GM21447 (cell line): ENCODE measurements around the gene TMEM163.
A peak's percentile ranks its signal among the peaks of the same experiment; 100 is the strongest.
"Not testable (repeated sequence)": the region's sequence is repeated elsewhere in the genome, so short reads cannot be mapped to it uniquely, and the experiment has no call there.

ENCODE experiments used
- ATAC-seq: cut with Tn5 transposase; IDR thresholded peaks from one replicate; pipeline ENCODE4 v1.9.1; 2021; ENCODE audit not compliant: unreplicated experiment

TMEM163 gene

DNA sequence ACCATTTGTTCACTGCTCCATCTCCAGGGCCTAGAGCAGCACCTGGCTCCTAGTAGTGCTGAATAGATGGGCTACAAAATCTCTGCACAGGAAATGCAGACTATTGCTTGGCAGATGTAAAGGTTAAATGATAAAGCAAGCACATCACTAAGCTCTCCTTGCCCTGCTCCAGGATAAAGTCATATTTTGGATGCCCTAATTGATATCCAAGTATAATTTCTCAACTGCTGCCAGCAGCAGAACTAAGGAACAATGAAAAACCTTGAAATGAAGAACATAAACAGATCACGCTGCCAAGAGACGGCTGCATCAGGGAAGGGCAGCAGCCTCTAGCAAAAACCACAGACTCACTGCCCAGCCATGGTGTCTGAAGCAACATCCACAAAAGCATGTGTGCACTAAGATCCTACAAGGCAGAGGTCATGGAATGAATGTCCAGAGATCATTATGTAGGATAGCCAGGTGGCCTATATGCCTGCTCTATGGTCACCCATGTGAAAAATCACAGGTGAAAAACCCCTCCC lies 134.7 kb downstream of the TMEM163 start:
- ATAC-seq = no peak

DNA sequence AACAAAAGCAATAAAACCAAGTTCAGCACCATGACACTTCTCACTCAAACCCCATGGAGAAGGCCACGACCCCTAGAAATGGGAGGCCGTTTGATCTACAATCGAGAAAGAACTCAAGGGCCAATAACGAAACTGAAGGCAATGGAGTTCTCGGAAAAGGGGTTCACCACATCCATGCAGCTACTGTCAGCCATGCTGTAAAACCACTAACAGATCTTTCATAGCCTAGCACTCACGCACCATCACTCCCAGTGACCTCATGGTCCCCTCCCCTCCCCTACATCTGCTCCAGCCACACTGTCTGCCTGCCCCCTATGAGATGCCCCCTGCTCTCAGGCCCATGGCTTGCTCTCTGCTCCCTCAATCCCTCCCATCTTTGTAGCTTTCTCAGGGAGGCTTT lies 135.3 kb downstream of the TMEM163 start:
- no peak for ATAC-seq

DNA sequence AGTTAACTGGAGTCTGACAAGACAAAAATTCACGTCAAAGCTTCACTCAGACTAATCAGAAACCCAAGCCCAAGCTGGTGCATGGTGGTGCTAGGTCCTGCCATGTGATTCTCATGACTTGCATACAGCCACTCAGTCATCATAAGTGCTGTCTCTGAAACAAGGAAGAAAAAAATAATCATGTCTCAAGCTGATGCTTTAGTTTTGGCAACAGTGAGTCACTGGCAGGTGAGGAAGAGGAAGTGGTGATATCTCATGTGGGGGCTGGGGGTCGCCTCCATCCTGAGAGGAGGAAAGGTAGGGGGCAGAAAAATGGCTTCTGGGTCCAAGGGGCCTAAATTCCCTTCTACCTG lies 136.3 kb downstream of the TMEM163 start:
- ATAC-seq = no peak

DNA sequence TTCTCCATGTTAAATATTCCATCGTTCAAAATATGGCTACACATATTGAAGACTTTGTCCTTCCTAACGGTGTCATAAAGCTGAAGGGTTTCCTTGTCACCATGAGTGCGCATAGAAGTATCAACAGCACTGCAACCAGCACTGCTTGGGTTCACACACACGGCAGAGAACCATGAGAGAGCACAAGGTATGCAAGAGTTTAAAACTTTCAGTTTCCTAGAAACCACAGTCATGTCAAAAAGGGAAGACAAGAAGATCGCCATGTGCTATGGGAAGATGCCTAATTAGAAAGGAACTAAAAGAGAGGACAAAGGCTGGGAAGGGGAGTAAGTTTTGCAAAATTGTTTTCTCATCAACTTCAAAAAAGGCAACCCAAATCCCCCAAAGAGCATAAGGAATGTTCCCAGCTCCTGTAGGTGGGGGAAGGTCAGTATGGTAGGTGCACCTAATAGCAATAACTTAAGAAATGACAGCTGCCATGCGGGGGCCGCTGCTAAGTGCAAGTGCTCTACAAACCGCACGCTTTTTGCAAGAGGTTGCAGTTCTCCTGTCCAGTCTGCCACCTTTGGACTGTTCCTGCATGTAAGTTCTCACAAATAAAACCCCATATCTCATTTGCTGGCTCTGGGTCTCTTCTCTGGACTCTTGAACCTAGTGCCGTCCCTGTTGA lies 136.8 kb downstream of the TMEM163 start:
- peak; percentile 79 for ATAC-seq

DNA sequence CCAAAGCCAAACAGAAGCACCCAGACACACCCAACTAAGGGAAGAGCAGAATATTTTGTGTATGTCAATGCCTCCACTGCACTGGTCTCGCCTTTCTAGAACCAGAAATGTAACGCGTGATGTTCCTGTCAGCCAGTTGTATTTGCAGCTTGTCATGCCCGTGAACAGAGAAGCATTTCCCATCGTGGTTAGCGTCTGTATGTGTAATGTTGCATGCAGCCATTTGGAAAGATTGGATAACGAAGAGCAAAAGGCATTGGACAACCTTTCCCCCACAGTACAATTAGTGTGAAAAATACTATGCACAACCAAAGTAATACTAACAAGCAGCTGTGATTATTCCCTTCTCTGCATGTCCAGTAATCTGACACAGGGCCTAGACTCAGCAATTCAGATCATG lies 140.5 kb downstream of the TMEM163 start:
- no peak for ATAC-seq

DNA sequence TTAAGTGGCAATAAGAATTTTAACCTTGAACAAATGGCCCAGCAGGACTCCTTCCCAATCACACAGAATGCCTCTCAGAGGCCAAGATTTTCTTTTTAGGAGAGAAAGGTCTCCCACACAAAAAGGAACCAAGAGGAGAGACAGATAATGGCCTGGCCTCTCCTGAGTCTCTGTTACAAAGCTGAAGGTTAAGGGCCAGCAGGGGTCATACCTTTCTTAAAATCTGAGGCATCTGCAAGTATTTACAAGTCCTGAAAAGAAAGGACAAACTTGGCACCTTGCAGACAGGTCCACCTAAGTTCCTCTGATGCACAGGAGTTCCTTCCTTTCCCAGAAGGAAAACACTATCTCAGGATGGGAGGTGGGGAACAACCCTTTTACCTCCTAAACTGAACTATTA lies 142.3 kb downstream of the TMEM163 start:
- ATAC-seq = no peak

DNA sequence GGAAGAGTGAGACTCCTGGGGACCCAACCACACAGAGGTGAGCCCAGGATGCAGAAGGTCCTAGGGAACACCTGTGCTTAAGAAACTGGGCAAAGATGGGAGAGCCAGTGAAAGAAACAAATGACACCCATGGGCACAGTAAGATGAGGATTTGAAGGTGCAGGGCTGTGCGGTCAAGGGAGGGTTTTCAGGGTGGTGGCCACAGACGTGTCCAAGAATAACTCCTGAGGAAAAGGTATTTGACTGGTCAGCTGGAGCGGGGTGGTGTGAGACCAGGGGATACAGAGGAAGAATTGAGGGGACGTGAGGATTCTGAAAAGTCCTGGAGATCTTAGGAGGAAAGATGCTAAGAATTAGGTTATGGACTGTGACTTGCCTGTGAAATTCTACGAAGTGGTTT lies 142.9 kb downstream of the TMEM163 start:
- no peak for ATAC-seq

DNA sequence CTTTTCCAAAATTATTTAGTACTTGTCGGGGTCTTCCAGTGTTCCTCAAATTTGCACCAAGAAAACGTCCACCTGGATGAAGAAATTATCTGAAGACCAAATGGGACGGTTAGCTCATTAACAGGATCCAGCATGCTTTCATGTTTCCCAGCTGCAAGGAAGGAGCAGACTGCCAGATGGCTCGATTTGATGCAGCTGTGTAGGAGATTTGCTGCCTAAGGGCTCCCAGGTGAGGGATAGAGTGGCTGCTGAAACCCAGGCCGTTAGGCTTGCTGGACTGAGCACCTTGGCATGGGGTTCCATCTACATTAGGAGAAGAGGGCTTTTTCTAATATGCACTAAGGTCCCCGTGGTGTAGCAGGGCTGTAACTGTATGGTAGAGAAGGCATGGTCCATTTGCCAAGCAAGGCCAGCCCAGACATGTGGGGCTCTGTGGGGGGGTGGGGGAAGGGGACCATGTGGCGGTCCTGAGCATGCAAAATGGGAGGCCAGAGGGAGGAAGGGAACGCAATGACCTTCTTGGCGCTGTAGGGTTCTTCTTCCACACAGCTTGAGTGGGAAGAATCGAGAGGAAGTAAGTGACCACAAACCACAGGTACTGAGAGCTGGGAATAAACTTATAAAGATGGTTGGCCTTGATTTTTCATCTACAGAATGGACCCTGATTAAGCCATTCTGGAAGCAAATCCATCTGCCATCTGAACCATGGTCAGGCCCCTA lies 144.0 kb downstream of the TMEM163 start:
- no peak for ATAC-seq

DNA sequence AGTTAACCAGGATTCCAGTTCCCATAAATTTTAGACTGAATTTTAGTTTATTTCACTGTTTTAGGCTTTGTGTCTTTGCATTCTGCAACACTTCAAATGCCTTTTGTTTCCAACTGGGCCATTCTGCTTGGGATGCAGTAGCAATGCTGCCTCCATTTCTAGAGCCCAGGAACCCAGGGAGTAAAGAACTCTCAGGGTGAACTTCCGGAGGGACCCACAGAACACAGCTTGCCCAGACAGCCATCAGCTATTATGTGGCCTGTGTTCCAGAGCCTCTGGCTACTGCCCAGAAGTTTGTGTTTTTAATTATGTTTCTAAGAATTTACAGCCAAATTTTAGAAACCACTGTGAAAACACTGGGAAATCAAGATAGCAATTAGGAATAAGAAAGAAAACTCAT lies 145.1 kb downstream of the TMEM163 start:
- no peak for ATAC-seq

DNA sequence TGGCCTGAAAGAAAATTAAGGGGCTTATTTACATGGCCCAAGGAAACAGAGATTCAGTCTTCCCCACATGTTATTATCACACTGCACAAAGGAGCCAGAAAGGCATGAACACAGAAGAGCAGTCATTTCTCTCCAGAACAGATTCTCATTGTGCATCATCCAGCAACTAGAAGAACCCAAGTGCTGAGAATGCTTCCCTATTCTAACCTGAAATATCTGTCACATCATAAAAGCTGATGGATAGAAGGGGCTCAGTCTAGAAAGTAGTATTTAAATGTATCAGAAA lies 145.8 kb downstream of the TMEM163 start:
- no peak for ATAC-seq

DNA sequence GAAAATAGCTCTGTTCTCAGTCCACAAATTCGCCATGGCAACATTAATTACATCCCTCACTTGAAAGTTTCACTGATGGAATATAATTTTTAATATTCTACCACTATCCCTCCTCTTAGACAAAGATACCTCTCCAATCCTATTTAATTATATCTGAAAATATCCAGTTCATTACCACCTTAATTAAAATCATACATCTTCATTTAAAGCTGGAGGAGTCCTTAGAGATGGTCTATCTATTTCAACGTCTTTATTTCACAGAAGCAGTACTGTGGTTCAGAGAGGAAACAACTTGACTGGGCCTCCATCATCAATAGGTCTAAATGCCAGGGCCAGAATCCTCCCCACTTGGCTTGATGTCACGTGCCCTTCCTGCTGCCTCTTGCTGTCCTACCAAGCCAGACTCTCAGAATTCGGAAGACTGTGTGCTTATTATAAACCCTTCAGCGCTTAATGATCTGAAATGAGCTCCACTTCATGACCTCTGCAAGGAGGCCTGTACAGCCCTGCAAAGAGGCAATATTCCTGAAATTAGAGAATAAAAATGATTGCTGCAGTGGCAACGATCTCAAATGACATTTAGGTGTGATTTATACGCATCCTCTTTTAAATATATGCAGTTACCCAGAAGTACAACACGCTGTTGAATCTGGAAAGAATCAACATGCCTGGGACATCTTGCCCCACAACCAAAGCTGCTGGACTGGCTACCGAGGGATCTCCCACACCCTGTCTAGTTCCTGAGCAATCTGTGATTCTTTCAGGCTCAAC lies 146.3 kb downstream of the TMEM163 start:
- no peak for ATAC-seq

DNA sequence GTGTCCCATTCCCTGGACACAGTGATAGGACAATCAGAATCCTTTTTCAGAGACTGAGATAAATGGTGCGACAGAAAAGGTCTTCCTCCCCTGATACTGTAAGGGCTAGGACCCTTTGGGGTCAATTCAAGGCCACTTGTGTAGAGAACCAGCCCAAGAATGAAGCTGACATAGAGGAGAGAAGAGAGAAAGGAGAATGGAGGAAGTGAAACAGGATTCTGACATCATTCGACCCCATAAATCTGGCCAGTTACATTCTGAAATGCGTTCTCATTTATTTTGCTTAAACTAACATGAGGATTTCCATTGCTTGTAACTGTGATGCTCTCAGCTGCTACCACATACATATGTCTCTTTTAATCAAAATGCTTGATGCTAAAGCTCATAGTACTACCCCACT lies 148.1 kb downstream of the TMEM163 start:
- ATAC-seq = no peak

DNA sequence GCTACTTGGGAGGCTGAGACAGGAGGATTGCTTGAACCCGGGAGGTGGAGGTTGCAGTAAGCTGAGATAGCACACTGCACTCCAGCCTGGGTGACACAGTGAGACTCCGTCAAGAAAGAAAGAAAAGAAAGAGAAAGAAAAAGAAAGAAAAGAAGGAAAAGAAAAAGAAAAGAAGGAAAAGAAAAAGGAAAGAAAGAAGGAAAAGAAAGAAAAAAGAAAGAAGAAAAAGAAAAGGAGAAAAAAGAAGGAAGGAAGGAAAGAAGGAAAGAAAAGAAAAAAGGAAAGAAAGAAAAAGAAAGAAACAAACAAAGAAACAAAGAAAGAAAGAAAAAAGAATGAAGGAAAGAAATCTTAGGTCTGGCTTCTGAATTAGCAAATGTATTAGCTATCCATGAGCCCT lies 150.4 kb downstream of the TMEM163 start:
- no peak for ATAC-seq

DNA sequence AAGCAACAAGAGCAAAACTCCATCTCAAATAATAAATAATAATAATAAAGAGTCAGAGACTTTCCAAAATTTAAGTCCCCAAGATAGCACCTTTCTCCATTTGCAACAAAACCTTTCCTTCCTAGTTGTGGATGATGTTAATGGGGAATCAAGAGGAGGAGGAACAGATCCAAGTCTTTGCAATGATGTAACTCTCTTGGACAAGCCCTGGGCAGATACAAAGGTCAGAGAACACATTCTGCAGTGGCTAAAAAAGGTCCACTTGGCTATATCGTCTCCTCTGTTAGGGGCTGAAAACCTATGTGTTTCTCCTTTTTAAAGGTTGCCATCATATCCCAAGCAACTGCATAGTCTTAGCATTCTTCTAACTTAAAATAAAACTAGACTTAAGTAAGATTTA lies 151.1 kb downstream of the TMEM163 start:
- ATAC-seq = no peak

DNA sequence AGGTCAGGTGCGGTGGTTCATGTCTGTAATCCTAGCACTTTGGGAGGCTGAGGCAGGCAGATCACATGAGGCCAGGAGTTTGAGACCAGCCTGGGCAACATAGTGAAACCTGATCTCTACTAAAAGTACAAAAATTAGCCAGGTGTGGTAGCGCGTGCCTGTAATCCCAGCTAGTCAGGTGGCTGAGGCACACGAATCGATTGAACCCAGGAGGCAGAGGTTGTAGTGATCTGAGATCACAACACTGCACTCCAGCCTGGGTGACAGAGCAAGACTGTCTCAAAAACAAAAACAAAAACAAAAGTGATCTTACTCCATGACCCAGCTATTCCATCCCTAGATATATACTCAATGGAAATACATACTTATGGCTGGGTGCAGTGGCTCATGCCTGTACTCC lies 153.8 kb downstream of the TMEM163 start:
- not testable (repeated sequence) for ATAC-seq

DNA sequence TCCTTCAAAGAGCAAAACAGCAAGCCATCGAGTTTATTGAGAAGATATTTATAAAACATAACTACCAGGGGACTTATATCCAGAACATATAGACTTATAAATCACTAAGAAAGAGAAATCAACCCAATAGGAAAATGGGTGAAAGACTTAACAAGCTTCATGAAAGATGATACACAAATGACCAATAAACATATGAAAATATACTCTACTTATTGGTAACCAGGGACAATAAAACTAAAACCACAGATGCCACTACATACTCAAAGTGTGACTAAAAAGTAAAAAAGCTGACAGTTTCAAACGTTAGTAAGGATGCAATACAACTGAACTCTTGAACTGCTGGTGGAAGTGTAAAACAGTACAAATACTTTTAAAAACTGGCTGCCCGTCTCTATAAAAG lies 154.3 kb downstream of the TMEM163 start:
- no peak for ATAC-seq

DNA sequence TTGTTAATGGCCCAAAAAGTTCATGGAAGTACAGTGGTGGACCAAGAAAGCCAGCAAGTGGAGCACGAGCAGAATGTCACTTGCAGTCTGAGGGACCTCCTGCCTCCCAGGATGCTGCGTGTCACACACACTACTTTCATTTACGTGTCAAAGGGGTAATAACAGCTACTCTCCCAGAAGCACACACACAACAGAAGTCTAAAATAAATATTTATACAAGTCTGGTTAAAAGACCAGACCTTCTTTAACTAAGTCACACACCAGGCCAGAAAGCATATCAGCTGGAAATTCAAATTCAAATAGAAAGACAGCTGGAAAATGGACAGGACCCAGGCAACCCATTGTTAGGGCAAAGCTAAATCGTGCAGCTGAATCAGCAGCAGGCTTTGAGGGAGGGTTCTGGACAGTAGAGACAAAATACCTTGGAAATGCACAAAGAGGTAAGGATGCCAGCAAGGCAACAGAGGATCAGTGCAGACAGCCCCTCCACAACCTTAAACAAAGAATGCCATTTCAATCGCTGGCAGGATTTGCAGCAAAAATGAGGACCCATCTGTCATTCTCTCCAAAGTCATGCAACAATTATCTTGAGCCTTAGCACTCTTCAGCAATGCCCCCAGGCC lies 160.5 kb downstream of the TMEM163 start:
- no peak for ATAC-seq

DNA sequence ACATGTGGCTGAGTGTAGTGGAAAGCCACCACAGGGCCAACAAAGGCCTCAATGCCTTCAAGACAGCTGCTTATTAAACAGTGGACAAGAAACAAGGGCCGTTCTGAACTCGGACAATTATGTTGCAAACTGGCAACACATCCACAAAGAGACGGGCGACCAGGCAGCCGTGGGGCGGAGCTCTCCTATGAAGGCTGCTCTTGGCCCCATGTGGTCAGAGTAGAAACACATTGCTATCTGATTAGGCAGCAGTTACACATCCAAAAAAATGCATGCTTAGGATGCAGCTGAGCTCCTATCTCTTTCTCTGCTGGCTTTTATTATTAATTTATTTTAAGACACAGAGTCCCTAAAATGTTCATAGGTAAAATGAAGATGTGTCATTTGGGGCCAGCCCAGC lies 163.4 kb downstream of the TMEM163 start:
- ATAC-seq = no peak

DNA sequence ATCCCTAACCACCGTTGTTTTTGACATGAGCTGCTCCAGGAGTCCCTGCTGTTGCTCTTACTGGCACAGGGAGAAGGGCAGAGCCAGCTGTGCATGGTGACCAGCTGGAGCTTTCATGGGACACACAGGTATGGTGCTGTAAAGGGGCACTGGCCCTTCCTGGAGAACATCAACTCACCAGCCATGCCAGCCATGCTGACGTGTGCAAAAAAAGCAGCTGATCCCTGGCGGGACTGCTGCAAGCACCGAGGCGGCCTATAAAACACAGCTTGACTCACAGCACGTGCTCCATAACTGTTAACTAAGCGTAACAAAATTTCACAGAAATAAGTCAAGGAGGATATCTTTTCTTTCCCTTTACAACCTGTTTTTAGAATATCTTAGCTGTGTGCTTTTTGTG lies 165.1 kb downstream of the TMEM163 start:
- no peak for ATAC-seq

DNA sequence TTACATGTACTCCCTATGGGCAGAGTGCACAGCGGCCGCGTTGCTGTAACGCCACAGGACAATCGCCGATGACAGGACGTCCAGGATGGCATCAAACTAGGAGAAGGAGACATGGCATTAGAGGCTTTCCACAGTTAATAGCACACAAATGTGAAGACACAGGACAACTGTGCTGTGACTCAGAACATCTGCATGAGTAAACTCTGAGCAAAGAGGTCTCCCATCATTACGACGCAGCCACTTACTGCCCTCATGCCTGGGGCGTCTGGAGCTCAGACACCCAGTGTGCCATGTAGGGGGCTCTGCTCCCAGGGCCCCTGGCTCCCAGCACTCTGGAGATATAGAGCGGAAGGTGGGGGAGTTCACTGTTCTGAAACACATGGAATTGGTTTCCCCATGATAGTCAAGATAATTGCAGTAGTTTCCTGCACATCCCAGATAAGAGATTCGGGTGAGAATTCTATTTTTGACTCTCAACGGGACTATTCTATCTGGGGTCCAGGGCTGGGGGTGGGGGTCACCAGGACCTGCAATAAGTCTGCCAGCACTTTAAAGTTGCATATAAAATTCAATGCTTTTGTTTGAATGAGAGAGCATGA lies 168.1 kb downstream of the TMEM163 start:
- ATAC-seq = no peak

DNA sequence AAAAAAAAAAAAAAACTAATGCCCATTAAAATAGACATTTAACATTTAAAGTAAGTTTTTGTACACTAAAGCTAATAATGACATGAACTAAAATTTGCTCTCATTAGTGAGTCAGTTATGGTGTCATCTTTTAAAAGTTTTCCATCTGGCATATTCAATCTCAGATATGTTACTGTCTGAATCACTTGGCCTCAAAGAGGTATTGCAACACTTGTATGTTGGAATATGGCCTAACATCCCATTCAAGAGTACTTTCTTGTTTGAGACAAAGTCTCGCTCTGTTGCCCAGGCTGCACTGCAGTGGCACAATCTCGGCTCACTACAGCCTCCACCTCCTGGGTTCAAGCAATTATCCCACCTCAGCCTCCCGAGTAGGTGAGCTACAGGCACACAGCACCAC lies 169.7 kb downstream of the TMEM163 start:
- ATAC-seq = no peak
